ENCODE data around the gene PSAP. TPM values are rescaled to one million over a fixed set of nuclear protein-coding genes. Genes with fewer than 3 reads are reported as not detected.

Gene PSAP
- total RNA-seq, 1 donor from 2014 or later: 653 TPM

DNA sequence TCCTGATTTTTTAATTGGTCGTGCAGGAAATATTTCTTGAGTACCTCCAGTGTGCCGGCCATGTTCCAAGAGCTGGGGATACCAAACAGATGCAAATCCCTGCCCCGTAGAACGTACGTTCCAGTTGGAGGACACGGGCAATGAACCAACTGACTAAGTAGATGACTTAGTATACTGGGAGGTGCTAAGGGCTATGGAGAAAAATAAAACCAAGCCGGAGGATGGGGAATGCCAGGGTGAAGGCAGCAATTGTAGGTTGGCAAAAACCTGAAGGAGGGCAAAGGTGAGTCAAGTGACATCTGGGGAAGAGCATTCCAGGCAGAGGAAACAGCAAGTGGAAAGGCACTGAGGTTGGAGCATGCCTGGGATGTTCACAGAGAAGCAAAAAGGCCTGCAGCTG lies 70.9 kb downstream of the PSAP start:
- H3K27me3 ChIP-seq: no peaks in the 10 kb centered on the region
- DNase-seq (ENCODE audit: low spot score in 2 of 2): no peak
- no peak overlapping the region for H3K4me3 ChIP-seq
- H3K27ac ChIP-seq: no peak overlapping the region
- TF ChIP-seq, protein P1, sequence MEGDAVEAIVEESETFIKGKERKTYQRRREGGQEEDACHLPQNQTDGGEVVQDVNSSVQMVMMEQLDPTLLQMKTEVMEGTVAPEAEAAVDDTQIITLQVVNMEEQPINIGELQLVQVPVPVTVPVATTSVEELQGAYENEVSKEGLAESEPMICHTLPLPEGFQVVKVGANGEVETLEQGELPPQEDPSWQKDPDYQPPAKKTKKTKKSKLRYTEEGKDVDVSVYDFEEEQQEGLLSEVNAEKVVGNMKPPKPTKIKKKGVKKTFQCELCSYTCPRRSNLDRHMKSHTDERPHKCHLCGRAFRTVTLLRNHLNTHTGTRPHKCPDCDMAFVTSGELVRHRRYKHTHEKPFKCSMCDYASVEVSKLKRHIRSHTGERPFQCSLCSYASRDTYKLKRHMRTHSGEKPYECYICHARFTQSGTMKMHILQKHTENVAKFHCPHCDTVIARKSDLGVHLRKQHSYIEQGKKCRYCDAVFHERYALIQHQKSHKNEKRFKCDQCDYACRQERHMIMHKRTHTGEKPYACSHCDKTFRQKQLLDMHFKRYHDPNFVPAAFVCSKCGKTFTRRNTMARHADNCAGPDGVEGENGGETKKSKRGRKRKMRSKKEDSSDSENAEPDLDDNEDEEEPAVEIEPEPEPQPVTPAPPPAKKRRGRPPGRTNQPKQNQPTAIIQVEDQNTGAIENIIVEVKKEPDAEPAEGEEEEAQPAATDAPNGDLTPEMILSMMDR (IDR thresholded peaks at IDR 0.05): no peak
- H3K36me3 ChIP-seq: no peaks in the 10 kb centered on the region
- H3K4me1 ChIP-seq: no peaks in the 10 kb centered on the region
- intact Hi-C loops (cut with DNase I): no loop called here
- no peaks in the 10 kb centered on the region for H3K9me3 ChIP-seq

DNA sequence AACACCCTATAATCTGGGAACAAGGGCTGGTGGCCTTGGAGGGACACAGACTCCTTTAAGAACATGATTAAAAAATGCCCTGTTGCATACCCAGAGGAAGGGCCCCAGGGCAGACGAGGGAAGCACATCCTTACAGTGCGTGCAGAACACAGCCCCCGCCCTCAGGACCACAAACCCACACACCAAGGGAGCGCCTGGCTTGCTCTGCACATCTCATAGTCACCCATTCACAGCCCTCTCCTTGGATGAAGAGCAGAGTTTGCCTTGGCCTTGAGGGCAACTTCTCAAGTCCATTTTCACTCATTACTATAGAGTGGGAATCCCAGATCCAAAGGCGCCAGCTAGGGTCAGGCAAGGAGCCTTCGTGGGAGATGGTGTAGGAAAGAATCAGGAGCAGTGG lies 71.4 kb downstream of the PSAP start:
- intact Hi-C loops (cut with DNase I): no loop called here
- TF ChIP-seq, protein P1 (IDR thresholded peaks at IDR 0.05): no peak
- no peaks in the 10 kb centered on the region for H3K4me1 ChIP-seq
- no peaks in the 10 kb centered on the region for H3K27me3 ChIP-seq
- DNase-seq (ENCODE audit: low spot score in 2 of 2): no peak
- H3K4me3 ChIP-seq: no peak overlapping the region
- no peaks in the 10 kb centered on the region for H3K9me3 ChIP-seq
- no peaks in the 10 kb centered on the region for H3K36me3 ChIP-seq
- no peak overlapping the region for H3K27ac ChIP-seq

DNA sequence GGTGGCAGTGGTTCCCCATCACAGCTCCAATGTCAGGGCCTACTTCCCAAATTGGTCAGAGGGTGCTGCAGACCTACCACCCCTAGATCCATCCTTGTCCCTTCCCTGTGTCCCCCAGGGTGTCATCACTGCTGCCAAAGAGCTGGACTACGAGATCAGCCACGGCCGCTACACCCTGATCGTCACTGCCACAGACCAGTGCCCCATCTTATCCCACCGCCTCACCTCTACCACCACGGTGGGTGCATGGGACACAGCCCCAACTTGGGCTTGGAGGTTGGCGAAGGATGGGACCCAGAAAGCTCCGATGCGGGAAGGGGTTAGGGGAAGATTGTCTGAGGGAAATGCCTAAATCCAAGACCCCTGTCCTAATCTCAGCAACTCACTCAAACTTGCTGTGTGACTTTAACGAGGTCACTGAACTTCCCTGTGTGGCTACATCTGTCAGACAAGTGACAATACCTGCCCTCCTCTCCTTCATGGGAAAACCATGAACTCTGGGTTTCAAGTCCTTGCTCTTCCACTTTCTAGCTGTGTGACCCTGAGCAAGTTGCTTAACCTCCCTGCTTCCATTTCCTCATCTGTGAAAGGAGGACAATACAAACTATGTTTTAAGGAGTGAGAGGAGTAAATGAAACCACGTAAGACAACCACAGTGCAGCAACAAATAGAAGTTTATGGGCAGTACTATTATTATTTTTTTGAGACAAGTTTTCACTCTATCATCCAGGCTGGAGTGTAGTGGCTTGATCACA lies 72.8 kb downstream of the PSAP start:
- DNase-seq (ENCODE audit: low spot score in 2 of 2): no peak
- H3K27ac ChIP-seq: no peak overlapping the region
- H3K27me3 ChIP-seq: no peaks in the 10 kb centered on the region
- H3K4me3 ChIP-seq: no peak overlapping the region
- no peaks in the 10 kb centered on the region for H3K36me3 ChIP-seq
- TF ChIP-seq, protein P1 (IDR thresholded peaks at IDR 0.05): no peak
- intact Hi-C loops (cut with DNase I): no loop called here
- no peaks in the 10 kb centered on the region for H3K9me3 ChIP-seq
- peaks cover 0 to 4% of the 10 kb centered on the region in 2 donors for H3K4me1 ChIP-seq

DNA sequence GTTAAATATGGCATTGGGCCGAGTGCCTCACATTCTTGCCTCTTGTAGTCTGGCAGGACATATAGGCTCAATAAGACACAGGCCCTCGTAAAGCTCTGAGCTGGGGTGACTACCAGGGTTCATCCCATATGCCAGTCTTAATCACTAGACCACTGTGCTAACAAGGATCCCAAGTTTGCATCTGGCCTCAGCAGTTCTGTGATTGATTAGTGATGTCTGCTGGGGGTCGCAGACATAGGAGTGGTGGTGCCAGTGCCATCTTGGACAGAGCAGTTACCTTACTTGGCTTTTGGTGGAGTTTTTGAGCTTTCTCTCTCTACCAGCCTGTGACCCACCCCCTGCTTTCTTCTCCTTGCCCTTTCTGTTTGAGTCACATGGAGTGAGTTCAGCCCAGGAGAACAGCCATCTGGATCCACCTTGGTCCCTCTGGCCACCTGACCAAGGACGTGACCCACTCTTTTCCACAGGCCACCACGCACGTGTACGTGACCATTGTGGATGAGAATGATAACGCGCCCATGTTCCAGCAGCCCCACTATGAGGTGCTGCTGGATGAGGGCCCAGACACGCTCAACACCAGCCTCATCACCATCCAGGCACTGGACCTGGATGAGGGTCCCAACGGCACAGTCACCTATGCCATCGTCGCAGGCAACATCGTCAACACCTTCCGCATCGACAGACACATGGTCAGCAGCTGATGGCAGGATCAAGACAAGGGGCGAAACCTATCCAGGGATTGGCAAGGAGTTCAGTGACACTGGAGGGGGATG lies 73.7 kb downstream of the PSAP start:
- H3K4me1 ChIP-seq: peaks cover 0 to 9% of the 10 kb centered on the region in 2 donors
- no peak for DNase-seq (ENCODE audit: low spot score in 2 of 2)
- intact Hi-C loops (cut with DNase I): no loop called here
- H3K4me3 ChIP-seq: no peak overlapping the region
- H3K9me3 ChIP-seq: no peaks in the 10 kb centered on the region
- no peaks in the 10 kb centered on the region for H3K36me3 ChIP-seq
- TF ChIP-seq, protein P1 (IDR thresholded peaks at IDR 0.05): no peak
- no peak overlapping the region for H3K27ac ChIP-seq
- no peaks in the 10 kb centered on the region for H3K27me3 ChIP-seq

DNA sequence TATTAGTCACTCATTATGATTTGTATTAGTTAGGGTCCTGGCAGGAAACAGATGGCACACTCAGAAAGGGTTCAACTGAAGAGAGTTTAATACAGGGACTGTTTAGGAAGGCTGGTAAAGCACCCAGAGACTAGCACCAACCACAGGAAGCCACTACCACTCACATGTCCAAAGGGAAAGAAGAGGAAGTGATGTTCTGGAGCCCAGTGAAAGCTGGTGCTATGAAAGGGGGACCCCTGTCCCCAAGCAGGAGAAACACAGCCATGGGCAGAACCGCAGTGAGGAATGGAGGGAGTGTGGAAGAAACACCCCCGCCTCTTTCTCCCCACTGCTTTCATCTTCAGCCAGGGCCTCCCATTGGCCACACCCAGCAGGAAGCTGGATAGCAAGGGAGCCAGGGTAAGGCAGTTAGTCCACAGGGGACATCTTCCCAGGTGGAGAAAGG lies 74.5 kb downstream of the PSAP start:
- Histone ChIP-seq H3K27me3 (no peaks in the 10 kb centered on the region), H3K9me3 (no peaks in the 10 kb centered on the region), H3K4me3 (no peak overlapping the region), H3K27ac (no peak overlapping the region), H3K36me3 (no peaks in the 10 kb centered on the region), H3K4me1 (peaks cover 5 to 16% of the 10 kb centered on the region in 2 donors)
- no peak for DNase-seq (ENCODE audit: low spot score in 2 of 2)
- TF ChIP-seq, protein P1 (IDR thresholded peaks at IDR 0.05): no peak
- intact Hi-C loops (cut with DNase I): no loop called here
